ENCODE data around the gene ACTL6A. TPM values are rescaled to one million over a fixed set of nuclear protein-coding genes. Genes with fewer than 3 reads are reported as not detected.

ACTL6A gene
- total RNA-seq, 1 experiment from 2014 or later: 61.9 TPM

- no peaks in the 10 kb centered on the region for H3K27me3 ChIP-seq (ENCODE audit: insufficient read depth, low read length)
- ChIA-PET POLR2A (no interaction called here), CTCF (no interaction called here), RAD21 (ENCODE audit: low non-redundant PET in 1 of 2, low total read pairs in 2 of 2, uncharacterized antibody in 2 of 2, unreplicated experiment in 2 of 2) (no interaction called here)
- no peak overlapping the region for H2AFZ ChIP-seq (ENCODE audit: low read depth, low read length, poor library complexity, severe bottlenecking)
- DNase-seq (ENCODE audit: low read depth, low spot score) (no peak), ATAC-seq (no peak)
- H3K4me1 ChIP-seq (ENCODE audit: control insufficient read depth in 1 of 2, insufficient read depth in 2 of 2, low read length in 2 of 2): no peaks in the 10 kb centered on the region
- no TSS peak for BruUV-seq (replicated peaks)
- H3K4me2 ChIP-seq (ENCODE audit: low read length): no peak overlapping the region
- no peak overlapping the region for H3K27ac ChIP-seq (ENCODE audit: low read depth, low read length)
- H3K9me2 ChIP-seq (ENCODE audit: insufficient read depth): no peaks in the 10 kb centered on the region
- TF ChIP-seq JUND (IDR thresholded peaks at IDR 0.05): no peak
- TF ChIP-seq ELF1 (IDR thresholded peaks at IDR 0.05; ENCODE audit: borderline replicate concordance, low read depth): no peak
- no peak for TF ChIP-seq POLR2A (IDR thresholded peaks at IDR 0.05; ENCODE audit: borderline replicate concordance, extremely low read depth, insufficient read depth, insufficient read length)
- no peak for TF ChIP-seq EGR1 (IDR thresholded peaks at IDR 0.05; ENCODE audit: low read depth)
- TF ChIP-seq REST (IDR thresholded peaks at IDR 0.05; ENCODE audit: low read depth): no peak
- no peak for TF ChIP-seq CTCF (IDR thresholded peaks at IDR 0.05 in 2 of 3, conservative IDR thresholded peaks at IDR 0.05 in 1 of 3; ENCODE audit: borderline replicate concordance in 1 of 3, insufficient read depth in 1 of 3, low read depth in 2 of 3, low read length in 2 of 3)
- TF ChIP-seq ATF3 (IDR thresholded peaks at IDR 0.05): no peak
- no peak for TF ChIP-seq MAX (IDR thresholded peaks at IDR 0.05)
- H3K4me3 ChIP-seq (replicated peaks in 1 of 2; ENCODE audit: low read depth in 1 of 2, low read length in 2 of 2): no peak overlapping the region
- intact Hi-C loops (cut with micrococcal nuclease): no loop called here
- peaks cover 50 to 54% of the 10 kb centered on the region in 2 experiments for H3K36me3 ChIP-seq (ENCODE audit: control insufficient read depth in 1 of 2, insufficient read depth in 2 of 2, low read length in 2 of 2)
- H4K20me1 ChIP-seq (ENCODE audit: insufficient read depth): no peaks in the 10 kb centered on the region; the same call in 1 of the 2 replicates
- no peak overlapping the region for H3K9ac ChIP-seq (ENCODE audit: low read length)
- H3K9me3 ChIP-seq (ENCODE audit: control insufficient read depth in 1 of 2, insufficient read depth in 1 of 2, low read depth in 1 of 2, low read length in 2 of 2): no peaks in the 10 kb centered on the region
- H3K79me2 ChIP-seq (ENCODE audit: insufficient read depth, low read length): peaks cover 2% of the 10 kb centered on the region; the same call in 1 of the 2 replicates
Measured at GRCh38 chr3:179591313-179591712, 28.6 kb downstream of the ACTL6A start.

All from HCT116 (cell line).